Transverse colon (tissue), 3 donors: ENCODE measurements around the gene DKC1.

Experiments used
- CTCF ChIP-seq, 5 experiments: fragments of 200-600 bp in 3 of 5; fragments of 450-650 bp in 2 of 5; sonication (generic) in 3 of 5; IDR thresholded peaks; 1 replicate in 2 of 5; 2 replicates in 3 of 5; pipeline ENCODE4 v1.5.1; 2016 to 2017; ENCODE audit warnings: antibody characterized with exemption in 5 of 5, inconsistent platforms in 3 of 5, mild to moderate bottlenecking in 2 of 5, moderate library complexity in 1 of 5
- EP300 ChIP-seq: sonication (generic); formaldehyde crosslinking; IDR thresholded peaks from one replicate; pipeline ENCODE4 v1.6.1; 2017; ENCODE audit warnings: antibody characterized with exemption, low read depth

- TF ChIP-seq CTCF (IDR thresholded peaks at IDR 0.05) (no peak), EP300 (no peak)
Measured at GRCh38 chrX:154806837-154807501, 44.3 kb downstream of the DKC1 start.
